ENCODE data around the gene TTLL1. TPM values are rescaled to one million over a fixed set of nuclear protein-coding genes. Genes with fewer than 3 reads are reported as not detected.

TTLL1 gene
- total and polyA plus RNA-seq, 2 of the 4 experiments (the other 2 are of a cell fraction) = 10.8 to 13.2 TPM

- H3K18ac ChIP-seq (ENCODE audit: low read depth, low read length) = no peak overlapping the region
- ChIA-PET CTCF (no interaction called here), POLR2A (ENCODE audit: unreplicated experiment) (interaction anchor here (0.6 kb wide), 1 partner anchor 348 kb away, joined by 5 read pairs; no protein-coding TSS in a partner anchor)
- peaks cover 39% of the 10 kb centered on the region for H3K9me1 ChIP-seq (ENCODE audit: insufficient read depth, low read length)
- no peak overlapping the region for H3K4me2 ChIP-seq (ENCODE audit: low read depth, low read length)
- TF ChIP-seq BHLHE40 (IDR thresholded peaks at IDR 0.05; ENCODE audit: low read depth, low read length) (no peak), SMC3 (IDR thresholded peaks at IDR 0.05; ENCODE audit: low read depth, low read length) (no peak), NFE2L2 (IDR thresholded peaks at IDR 0.05; ENCODE audit: low read depth, low read length) (no peak), USF2 (IDR thresholded peaks at IDR 0.05; ENCODE audit: low read depth, low read length) (no peak), RCOR1 (IDR thresholded peaks at IDR 0.05; ENCODE audit: insufficient replicate concordance, low read length) (no peak), FOS (IDR thresholded peaks at IDR 0.05; ENCODE audit: low read depth, low read length) (no peak), POLR2A (IDR thresholded peaks at IDR 0.05; ENCODE audit: low read depth, low read length) (no peak), MAFK (IDR thresholded peaks at IDR 0.05; ENCODE audit: low read depth, low read length) (no peak), MXI1 (IDR thresholded peaks at IDR 0.05; ENCODE audit: borderline replicate concordance, low read depth, low read length) (no peak), CHD1 (IDR thresholded peaks at IDR 0.05; ENCODE audit: low read depth, low read length) (no peak), RFX5 (IDR thresholded peaks at IDR 0.05; ENCODE audit: low read depth, low read length) (no peak), CTCF (conservative IDR thresholded peaks at IDR 0.05; ENCODE audit: low read depth, low read length) (no peak), CEBPB (IDR thresholded peaks at IDR 0.05; ENCODE audit: low read depth, low read length) (no peak), ELK1 (IDR thresholded peaks at IDR 0.05; ENCODE audit: borderline replicate concordance, low read depth, low read length) (no peak)
- H3K4me1 ChIP-seq (ENCODE audit: control insufficient read depth, insufficient read depth, low read length) = peaks cover 38% of the 10 kb centered on the region
- peaks cover 13 to 76% of the 10 kb centered on the region in 2 experiments for H3K79me1 ChIP-seq (ENCODE audit: low read depth in 1 of 2, low read length in 2 of 2)
- no peaks in the 10 kb centered on the region for H3K36me3 ChIP-seq (ENCODE audit: control insufficient read depth, insufficient read depth, low read length)
- intact Hi-C loops (cut with micrococcal nuclease) = no loop called here
- no peak overlapping the region for H4K5ac ChIP-seq (ENCODE audit: low read depth, low read length)
- no peak overlapping the region for H2BK120ac ChIP-seq (ENCODE audit: low read depth, low read length)
- H2AK5ac ChIP-seq (ENCODE audit: low read depth, low read length) = 0 out of 2 replicates have a peak overlapping the region, but pooled peaks have one; percentile 7
- H2BK15ac ChIP-seq (ENCODE audit: low read depth, low read length) = no peak overlapping the region
- H4K91ac ChIP-seq (ENCODE audit: insufficient read depth, low read depth, low read length) = no peak overlapping the region
- 93% methylated on average over 2 of the region's 9 CpGs; no CpG with 5 or more reads in 1 of the 2 experiments for WGBS, 2 experiments (ENCODE audit: extremely low coverage in 2 of 2, insufficient read length in 1 of 2)
- H2BK5ac ChIP-seq (ENCODE audit: low read depth, low read length, poor library complexity, severe bottlenecking) = peak overlapping the region; percentile 9
- no peak overlapping the region for H3K4ac ChIP-seq (ENCODE audit: low read depth, low read length)
- H3K9me3 ChIP-seq (ENCODE audit: control insufficient read depth, insufficient read depth, low read length) = no peaks in the 10 kb centered on the region
- no peak overlapping the region for H3K14ac ChIP-seq (replicated peaks; ENCODE audit: low read depth, low read length)
- H2AFZ ChIP-seq (replicated peaks; ENCODE audit: low read length, poor library complexity) = no peak overlapping the region
- no peaks in the 10 kb centered on the region for H3K27me3 ChIP-seq (ENCODE audit: control insufficient read depth, insufficient read depth, low read length)
- H3K4me3 ChIP-seq (ENCODE audit: insufficient read depth, low read depth, low read length) = no peak overlapping the region
- in situ Hi-C loops (cut with MboI; ENCODE audit: low sequenced_read_pairs) = no loop called here
- peak overlapping the region; percentile 64; the same call in 1 of the 2 replicates for H3K23ac ChIP-seq (ENCODE audit: low read depth, low read length)
- dilution Hi-C loops (cut with HindIII; ENCODE audit: low sequenced_read_pairs, unreplicated experiment) = no loop called here
- no peak overlapping the region for H3K9ac ChIP-seq (ENCODE audit: low read depth, low read length)
- no peak for DNase-seq
- no peak overlapping the region for H2AK9ac ChIP-seq (replicated peaks; ENCODE audit: low read depth, low read length, poor library complexity)
- peaks cover 43% of the 10 kb centered on the region for H4K20me1 ChIP-seq (ENCODE audit: insufficient read depth, low read length)
- no peak overlapping the region for H4K8ac ChIP-seq (ENCODE audit: low read depth in 2 of 2, low read length in 2 of 2)
- ATAC-seq (ENCODE audit: low read depth) = no peak
- no peak overlapping the region for H3K56ac ChIP-seq (ENCODE audit: extremely low read depth, insufficient read depth, low read length)
- no peak overlapping the region for H2BK20ac ChIP-seq (ENCODE audit: low read depth, low read length)
- no TSS peak for BruUV-seq (replicated peaks)
- no peak overlapping the region for H3K27ac ChIP-seq (ENCODE audit: insufficient read depth, low read length)
Observed at GRCh38 chr22:42992886-42993479, 96.2 kb downstream of the TTLL1 start.
